ENCODE measurements around the gene TENM4.

DNA sequence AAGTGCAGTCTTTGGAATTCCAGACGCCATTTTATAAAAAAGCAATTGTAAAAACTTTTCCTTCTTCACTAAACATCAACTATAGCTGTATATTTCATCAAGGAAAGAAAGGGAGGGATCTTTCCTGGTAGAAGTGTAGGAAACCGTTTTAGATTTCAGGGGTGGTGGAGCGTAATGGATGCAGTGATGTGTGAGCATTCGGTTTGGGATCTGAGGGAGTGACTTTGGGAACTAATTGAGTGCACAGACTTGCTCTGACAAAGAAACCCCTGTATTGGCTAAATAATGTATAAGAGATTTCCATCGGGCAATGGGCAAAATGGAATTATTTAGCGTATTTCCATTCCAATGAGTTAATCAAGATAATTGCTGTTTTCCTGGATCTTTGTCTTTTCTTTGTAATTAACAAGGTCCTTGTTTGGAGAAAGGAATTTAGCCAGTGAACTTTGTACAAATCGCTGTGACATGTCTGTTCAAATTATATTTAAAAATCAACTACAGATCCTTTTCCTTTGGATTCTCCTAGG is 741.2 kb downstream of the TENM4 start:
- no peak for TF ChIP-seq PRDM1 (tag by site-specific recombination; IDR thresholded peaks at IDR 0.05)
- no peak for TF ChIP-seq KLF7 (tag by site-specific recombination; IDR thresholded peaks at IDR 0.05; ENCODE audit: borderline replicate concordance)
- TF ChIP-seq ZNF664 (tag by site-specific recombination; IDR thresholded peaks at IDR 0.05) = no peak
- no peak for TF ChIP-seq ZNF707 (tag by site-specific recombination; IDR thresholded peaks at IDR 0.05)
